OCI-LY1 (cell line): ENCODE results near the gene COPS4.

Source experiments
- EZH2 ChIP-seq: fragments of 200-600 bp; sonication (generic), shearing (Covaris generic); IDR thresholded peaks from 2 replicates; pipeline ENCODE4 v1.8.0; 2017; ENCODE audit warnings: borderline replicate concordance, mixed run types, mild to moderate bottlenecking, antibody characterized with exemption, low read length, moderate library complexity, mixed read lengths
- TF ChIP-seq, protein P1 (sequence below): fragments of 200-600 bp; sonication (generic), shearing (Covaris generic); IDR thresholded peaks from 2 replicates; pipeline ENCODE4 v1.5.1; 2017; ENCODE audit warnings: mild to moderate bottlenecking, antibody characterized with exemption, low read length, moderate library complexity, mixed read lengths

GRCh38 chr4:83114576-83114975 is 79.6 kb downstream of the COPS4 start, which contains the start of gene PLAC8:
- TF ChIP-seq, protein P1, sequence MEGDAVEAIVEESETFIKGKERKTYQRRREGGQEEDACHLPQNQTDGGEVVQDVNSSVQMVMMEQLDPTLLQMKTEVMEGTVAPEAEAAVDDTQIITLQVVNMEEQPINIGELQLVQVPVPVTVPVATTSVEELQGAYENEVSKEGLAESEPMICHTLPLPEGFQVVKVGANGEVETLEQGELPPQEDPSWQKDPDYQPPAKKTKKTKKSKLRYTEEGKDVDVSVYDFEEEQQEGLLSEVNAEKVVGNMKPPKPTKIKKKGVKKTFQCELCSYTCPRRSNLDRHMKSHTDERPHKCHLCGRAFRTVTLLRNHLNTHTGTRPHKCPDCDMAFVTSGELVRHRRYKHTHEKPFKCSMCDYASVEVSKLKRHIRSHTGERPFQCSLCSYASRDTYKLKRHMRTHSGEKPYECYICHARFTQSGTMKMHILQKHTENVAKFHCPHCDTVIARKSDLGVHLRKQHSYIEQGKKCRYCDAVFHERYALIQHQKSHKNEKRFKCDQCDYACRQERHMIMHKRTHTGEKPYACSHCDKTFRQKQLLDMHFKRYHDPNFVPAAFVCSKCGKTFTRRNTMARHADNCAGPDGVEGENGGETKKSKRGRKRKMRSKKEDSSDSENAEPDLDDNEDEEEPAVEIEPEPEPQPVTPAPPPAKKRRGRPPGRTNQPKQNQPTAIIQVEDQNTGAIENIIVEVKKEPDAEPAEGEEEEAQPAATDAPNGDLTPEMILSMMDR = no peak
- TF ChIP-seq EZH2 = no peak
